Upper lobe of right lung (tissue), 1 donor: Measurements from ENCODE around the gene CBL. TPM values are rescaled to one million over a fixed set of nuclear protein-coding genes. Genes with fewer than 3 reads are reported as not detected.

Experiments
- ATAC-seq: fragments of 200-7000 bp; cut with Tn5 transposase; one replicate; pipeline ENCODE4 v1.9.1; 2020; ENCODE audit warnings: mild to moderate bottlenecking, moderate library complexity
- DNase-seq: peaks from one replicate; pipeline ENCODE4 v3.0.0-alpha.2; 2020
- H3K27ac ChIP-seq: fragments of 200-600 bp; one replicate; pipeline ENCODE4 v1.8.0; 2022
- H3K27me3 ChIP-seq: fragments of 200-600 bp; one replicate; pipeline ENCODE4 v1.8.0; 2022; ENCODE audit warnings: mild to moderate bottlenecking
- H3K36me3 ChIP-seq: fragments of 200-600 bp; one replicate; pipeline ENCODE4 v1.8.0; 2022
- H3K4me1 ChIP-seq: fragments of 200-600 bp; one replicate; pipeline ENCODE4 v1.8.0; 2022
- H3K4me3 ChIP-seq: fragments of 200-600 bp; one replicate; pipeline ENCODE4 v1.8.0; 2022; ENCODE audit warnings: mild to moderate bottlenecking
- H3K9me3 ChIP-seq: fragments of 200-600 bp; one replicate; pipeline ENCODE4 v1.8.0; 2022
- intact Hi-C: fragments of 100-400 bp; cut with DNase I; formaldehyde crosslinking; loops from one replicate; pipeline ENCODE4 v1.11.0; 2022
- total RNA-seq: library from RNA; stranded (reverse); fragmentation: NEBNext Ultra II Directional; extraction: Animal tissue kit (Norgen Biotek cat#: 25700); gene quantifications from one replicate; pipeline ENCODE4 v1.2.1, GENCODE V29; 2021
- TF ChIP-seq, protein P1 (sequence below): fragments of 200-600 bp; IDR thresholded peaks from one replicate; pipeline ENCODE4 v1.8.0; 2022; ENCODE audit warnings: antibody characterized with exemption
- donor health status: DM: no; HTN: yes; CAD: no; lungs with severe emphysema.

The CBL gene
- total RNA-seq, 1 donor from 2014 or later: 30.0 TPM

DNA sequence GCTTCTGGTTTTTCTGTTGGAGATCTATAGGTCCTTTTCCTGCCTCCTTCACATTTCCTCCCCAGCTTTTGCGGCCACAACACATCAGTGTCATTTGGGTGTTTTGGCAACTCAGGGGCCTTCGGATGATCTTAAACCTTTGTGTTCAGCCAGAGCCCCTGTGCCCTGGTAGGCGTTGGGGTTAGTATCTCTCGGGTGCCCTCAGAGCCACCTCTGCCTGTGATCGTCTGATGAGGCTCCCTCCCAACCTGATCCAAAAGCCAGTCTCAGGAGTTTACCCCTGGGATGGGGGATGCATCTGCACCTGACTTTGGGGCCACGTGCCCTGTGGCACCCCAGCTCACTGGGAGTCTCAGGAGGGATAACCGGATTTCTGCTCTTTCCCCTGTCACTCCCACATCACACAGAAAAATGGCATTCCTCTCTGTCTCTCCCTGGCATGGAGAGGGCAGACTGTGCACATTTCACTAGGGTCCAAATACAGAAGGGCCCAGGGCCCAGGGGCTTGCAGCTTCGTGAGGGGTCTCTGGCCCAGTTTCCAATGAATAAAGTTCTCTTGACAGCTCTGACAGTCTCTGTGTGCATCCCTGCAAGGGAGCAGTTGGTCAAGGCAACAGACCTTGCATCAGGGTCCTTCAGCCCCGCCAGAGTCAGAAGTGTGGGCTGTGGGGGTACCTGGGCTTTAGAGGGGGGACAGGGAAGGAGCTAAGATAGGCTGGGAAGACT lies 130.8 kb downstream of the CBL start:
- H3K9me3 ChIP-seq: no peaks in the 10 kb centered on the region
- DNase-seq (peak; percentile 38), ATAC-seq (no peak)
- H3K27me3 ChIP-seq: peaks cover 9% of the 10 kb centered on the region
- TF ChIP-seq, protein P1, sequence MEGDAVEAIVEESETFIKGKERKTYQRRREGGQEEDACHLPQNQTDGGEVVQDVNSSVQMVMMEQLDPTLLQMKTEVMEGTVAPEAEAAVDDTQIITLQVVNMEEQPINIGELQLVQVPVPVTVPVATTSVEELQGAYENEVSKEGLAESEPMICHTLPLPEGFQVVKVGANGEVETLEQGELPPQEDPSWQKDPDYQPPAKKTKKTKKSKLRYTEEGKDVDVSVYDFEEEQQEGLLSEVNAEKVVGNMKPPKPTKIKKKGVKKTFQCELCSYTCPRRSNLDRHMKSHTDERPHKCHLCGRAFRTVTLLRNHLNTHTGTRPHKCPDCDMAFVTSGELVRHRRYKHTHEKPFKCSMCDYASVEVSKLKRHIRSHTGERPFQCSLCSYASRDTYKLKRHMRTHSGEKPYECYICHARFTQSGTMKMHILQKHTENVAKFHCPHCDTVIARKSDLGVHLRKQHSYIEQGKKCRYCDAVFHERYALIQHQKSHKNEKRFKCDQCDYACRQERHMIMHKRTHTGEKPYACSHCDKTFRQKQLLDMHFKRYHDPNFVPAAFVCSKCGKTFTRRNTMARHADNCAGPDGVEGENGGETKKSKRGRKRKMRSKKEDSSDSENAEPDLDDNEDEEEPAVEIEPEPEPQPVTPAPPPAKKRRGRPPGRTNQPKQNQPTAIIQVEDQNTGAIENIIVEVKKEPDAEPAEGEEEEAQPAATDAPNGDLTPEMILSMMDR: no peak
- H3K36me3 ChIP-seq: peaks cover 8% of the 10 kb centered on the region
- no peak overlapping the region for H3K27ac ChIP-seq
- intact Hi-C loops: no loop called here
- peaks cover 33% of the 10 kb centered on the region for H3K4me1 ChIP-seq
- H3K4me3 ChIP-seq: no peak overlapping the region

DNA sequence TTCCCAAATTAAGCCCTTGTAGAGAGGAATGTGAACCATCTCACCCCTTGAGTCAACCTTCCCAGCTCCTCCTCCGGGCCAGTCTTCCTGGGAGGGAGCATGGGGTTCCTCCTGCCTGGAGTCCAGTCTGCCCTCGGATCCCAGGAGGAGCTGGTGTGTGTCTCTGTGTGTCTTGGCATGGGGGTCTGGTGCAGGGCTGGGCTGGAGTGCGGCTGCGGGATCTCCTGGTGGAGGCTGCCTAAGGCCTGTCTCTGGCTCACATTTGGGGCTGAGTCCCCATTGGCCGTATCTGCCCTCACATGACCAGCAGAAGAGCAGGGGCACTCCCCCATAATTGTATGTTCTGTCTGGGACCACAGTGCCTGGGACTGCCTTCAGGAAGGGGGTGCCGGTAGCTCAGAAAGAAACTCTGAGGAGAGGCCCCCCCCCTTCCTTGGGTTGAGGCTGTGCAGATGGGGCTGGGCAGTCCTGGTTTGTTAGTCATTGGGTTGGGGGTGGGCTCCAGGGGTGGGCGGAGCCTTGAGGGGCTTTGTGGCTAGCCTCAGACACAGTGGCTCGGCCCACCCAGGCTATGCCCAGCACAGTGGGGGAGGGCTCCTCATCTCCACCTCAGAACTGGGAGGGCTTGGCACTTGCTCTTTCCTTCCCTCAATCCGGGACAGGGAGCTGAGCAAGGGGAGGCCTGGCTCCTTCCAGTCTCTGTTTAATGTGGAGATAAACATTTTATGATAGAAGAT lies 131.6 kb downstream of the CBL start:
- Histone ChIP-seq H3K36me3 (peaks cover 8% of the 10 kb centered on the region), H3K4me1 (peaks cover 33% of the 10 kb centered on the region), H3K27ac (peak overlapping the region; percentile 17), H3K27me3 (peaks cover 16% of the 10 kb centered on the region), H3K4me3 (no peak overlapping the region), H3K9me3 (no peaks in the 10 kb centered on the region)
- TF ChIP-seq, protein P1: no peak
- ATAC-seq (no peak), DNase-seq (peak; percentile 59)
- intact Hi-C loops: no loop called here

DNA sequence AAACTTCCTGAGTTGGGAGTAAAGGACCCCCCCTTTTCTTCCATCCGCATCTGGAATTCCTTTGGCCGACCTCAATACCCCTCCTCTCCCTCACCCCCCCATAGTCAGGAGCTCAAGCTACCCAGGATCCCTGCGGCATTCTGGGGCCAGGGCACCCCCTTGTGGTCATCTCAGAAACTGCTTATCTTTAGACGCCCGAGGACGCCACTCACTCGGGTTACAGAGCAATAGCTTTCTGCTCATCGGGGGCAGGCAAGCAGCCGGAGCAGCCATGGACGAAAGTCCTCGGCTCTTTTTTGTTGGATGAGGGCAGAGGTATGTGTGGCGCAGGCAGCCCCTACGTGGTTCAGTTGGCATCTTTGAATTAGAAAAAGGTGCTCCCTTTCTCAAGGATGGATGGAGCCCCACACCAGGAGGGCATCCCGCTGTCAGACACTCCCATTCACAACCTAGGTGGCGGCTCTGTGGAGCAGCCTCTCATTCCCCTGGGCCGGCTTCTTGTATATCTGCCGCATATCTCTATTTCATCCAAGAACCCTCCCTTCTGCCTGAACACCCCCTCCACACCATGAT lies 132.3 kb downstream of the CBL start:
- peak; percentile 78 for DNase-seq
- H3K27ac ChIP-seq: no peak overlapping the region

DNA sequence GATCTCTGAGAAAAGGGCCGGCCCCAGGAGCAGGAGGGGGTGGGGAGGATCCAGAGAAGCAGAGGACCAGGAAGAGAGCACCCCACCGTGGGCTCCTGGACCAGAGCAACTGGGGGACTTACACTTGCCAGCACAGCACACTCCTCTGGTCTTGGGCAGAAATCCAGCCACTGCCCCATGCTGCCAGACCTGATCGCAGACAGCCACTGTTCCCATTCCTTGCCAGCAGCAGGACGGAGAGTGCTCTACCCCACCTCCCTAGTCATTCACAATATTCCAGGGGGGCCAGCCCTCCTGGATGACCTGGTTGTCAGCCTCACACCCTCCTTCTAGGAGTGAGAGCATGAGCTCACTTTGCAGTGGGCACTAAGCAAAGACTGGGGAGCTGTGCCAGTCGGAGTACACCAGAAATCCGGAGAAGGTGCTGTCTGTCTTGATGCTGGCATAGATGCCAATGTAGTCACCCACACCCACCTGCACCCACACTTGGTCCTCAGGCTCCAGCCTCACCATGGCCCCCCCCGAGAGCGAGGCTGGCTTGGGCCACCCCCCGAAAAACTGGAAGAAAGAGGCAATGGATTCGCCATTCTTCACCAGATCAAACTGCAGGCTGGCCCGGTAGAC lies 132.9 kb downstream of the CBL start:
- Histone ChIP-seq H3K4me1 (peaks cover 33% of the 10 kb centered on the region), H3K27ac (peak overlapping the region; percentile 85), H3K27me3 (peaks cover 18% of the 10 kb centered on the region), H3K9me3 (no peaks in the 10 kb centered on the region), H3K4me3 (peak overlapping the region; percentile 54), H3K36me3 (peaks cover 8% of the 10 kb centered on the region)
- DNase-seq (peak; percentile 51), ATAC-seq (no peak)
- intact Hi-C loops: no loop called here
- TF ChIP-seq, protein P1: no peak

More for the DNA sequence above, 132.3 kb downstream of the CBL start:
- no peaks in the 10 kb centered on the region for H3K9me3 ChIP-seq
- peaks cover 18% of the 10 kb centered on the region for H3K27me3 ChIP-seq
- H3K36me3 ChIP-seq: peaks cover 8% of the 10 kb centered on the region
- intact Hi-C loops: no loop called here
- TF ChIP-seq, protein P1: peak; percentile 71
- peaks cover 33% of the 10 kb centered on the region for H3K4me1 ChIP-seq
- ATAC-seq: peak; percentile 46
- peak overlapping the region; percentile 54 for H3K4me3 ChIP-seq

DNA sequence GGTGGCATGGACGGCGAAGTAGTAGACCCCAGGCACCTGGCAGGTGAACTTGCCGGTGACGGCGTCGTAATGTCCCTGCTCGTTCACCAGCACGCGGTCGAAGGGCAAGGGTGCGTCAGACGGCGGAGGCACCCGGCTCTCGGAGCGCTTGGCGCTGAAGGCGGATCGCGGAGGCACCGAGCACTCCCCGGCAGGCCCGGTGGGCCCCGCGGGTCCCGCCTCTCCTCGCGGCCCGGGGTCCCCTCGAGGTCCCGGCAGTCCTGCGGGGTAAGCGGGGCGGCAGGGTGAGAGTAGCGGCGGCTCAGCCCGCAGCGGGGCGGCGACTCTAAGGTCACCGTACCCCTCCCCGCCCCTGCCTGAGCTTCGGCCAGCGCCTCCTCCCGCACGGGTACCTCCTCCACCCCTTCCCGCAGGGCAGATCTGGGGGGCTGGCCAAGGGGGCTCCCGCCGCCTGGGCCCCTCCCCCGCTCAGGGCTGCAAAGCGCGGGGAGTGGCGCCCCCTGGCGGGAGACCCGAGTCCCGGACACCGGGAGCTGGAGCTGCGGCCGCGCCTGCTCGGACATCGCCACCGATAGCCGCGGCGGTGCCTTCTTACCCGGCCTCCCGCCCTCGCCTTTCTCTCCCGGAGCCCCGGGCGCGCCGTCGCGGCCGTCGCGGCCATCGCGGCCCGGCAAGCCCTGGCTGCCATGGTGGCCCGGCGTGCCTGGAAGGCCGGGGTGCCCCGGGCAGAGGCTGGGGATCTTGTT lies 133.6 kb downstream of the CBL start:
- peaks cover 32% of the 10 kb centered on the region for H3K4me1 ChIP-seq
- peaks cover 8% of the 10 kb centered on the region for H3K36me3 ChIP-seq
- peak overlapping the region; percentile 85 for H3K27ac ChIP-seq
- intact Hi-C loops: no loop called here
- H3K9me3 ChIP-seq: no peaks in the 10 kb centered on the region
- ATAC-seq (peak; percentile 66), DNase-seq (peak; percentile 89)
- TF ChIP-seq, protein P1: peak; percentile 86
- H3K27me3 ChIP-seq: peaks cover 18% of the 10 kb centered on the region
- H3K4me3 ChIP-seq: peak overlapping the region; percentile 54
